HG03159 (cell line): Measurements from ENCODE around the gene TMEM139.
"Not testable (repeated sequence)": the region's sequence is repeated elsewhere in the genome, so short reads cannot be mapped to it uniquely, and the experiment has no call there.

Experiments used
- ATAC-seq: cut with Tn5 transposase; IDR thresholded peaks from one replicate; pipeline ENCODE4 v1.9.1; 2021; ENCODE audit warnings: mild to moderate bottlenecking, moderate library complexity; ENCODE audit not compliant: unreplicated experiment

TMEM139 gene

GRCh38 chr7:143257501-143257900 is 27.3 kb upstream of the TMEM139 start:
- ATAC-seq: no peak

- peak; percentile 41 for ATAC-seq
These were observed 25.9 kb upstream of the TMEM139 start for GRCh38 chr7:143258831-143259230.

GRCh38 chr7:143259765-143260164 is 25.0 kb upstream of the TMEM139 start:
- no peak for ATAC-seq

GRCh38 chr7:143261901-143262300 is 22.9 kb upstream of the TMEM139 start:
- ATAC-seq: no peak

- ATAC-seq: peak; percentile 90
These were observed 21.2 kb upstream of the TMEM139 start, which contains the start of gene GSTK1 for GRCh38 chr7:143263266-143264195. Gene GSTK1, plus strand, starts transcription at chr7:143263441. Its CDS starts 73 bp downstream, at chr7:143263514.

GRCh38 chr7:143264196-143264568 is 20.6 kb upstream of the TMEM139 start:
- not testable (repeated sequence) for ATAC-seq

GRCh38 chr7:143265017-143265693 is 19.6 kb upstream of the TMEM139 start:
- no peak for ATAC-seq

GRCh38 chr7:143269251-143269650 is 15.5 kb upstream of the TMEM139 start:
- no peak for ATAC-seq

GRCh38 chr7:143271240-143271639 is 13.5 kb upstream of the TMEM139 start:
- no peak for ATAC-seq

- ATAC-seq: no peak
These were observed 11.9 kb upstream of the TMEM139 start for GRCh38 chr7:143272871-143273270.

GRCh38 chr7:143279186-143280098 is 5.3 kb upstream of the TMEM139 start:
- no peak for ATAC-seq

- ATAC-seq: no peak
These were observed 4.6 kb upstream of the TMEM139 start for GRCh38 chr7:143280160-143280559.

GRCh38 chr7:143280566-143280965 is 4.2 kb upstream of the TMEM139 start:
- no peak for ATAC-seq

GRCh38 chr7:143281529-143281928 is 3.2 kb upstream of the TMEM139 start:
- no peak for ATAC-seq

GRCh38 chr7:143282124-143282523 is 2.6 kb upstream of the TMEM139 start:
- ATAC-seq: no peak

- no peak for ATAC-seq
These were observed 1.4 kb upstream of the TMEM139 start for GRCh38 chr7:143283381-143283780.

GRCh38 chr7:143285470-143285778 is 666 bp downstream of the TMEM139 start:
- no peak for ATAC-seq

- ATAC-seq: no peak
These were observed 1.2 kb downstream of the TMEM139 start for GRCh38 chr7:143285806-143286521.

- no peak for ATAC-seq
These were observed 1.7 kb downstream of the TMEM139 start for GRCh38 chr7:143286522-143286890.

- no peak for ATAC-seq
These were observed 2.7 kb downstream of the TMEM139 start for GRCh38 chr7:143287339-143287934.
